HEK293 (cell line): ENCODE measurements around the gene WDR1.

Experiments
- CTCF ChIP-seq: fragments of 450-650 bp; formaldehyde crosslinking; IDR thresholded peaks from 2 replicates; pipeline ENCODE4 v1.5.1; 2016; ENCODE audit warnings: missing biosample characterization, missing genetic modification characterization
- INSM2 ChIP-seq: fragments of 450-650 bp; formaldehyde crosslinking; IDR thresholded peaks from 2 replicates; pipeline ENCODE4 v1.5.1; 2016; ENCODE audit warnings: missing biosample characterization, missing genetic modification characterization
- PBX3 ChIP-seq: sonication (generic); formaldehyde crosslinking; IDR thresholded peaks from 2 replicates; pipeline ENCODE4 v1.8.1; 2022; ENCODE audit warnings: mild to moderate bottlenecking, moderate library complexity, missing genetic modification reagents
- REST ChIP-seq: fragments of 450-650 bp; formaldehyde crosslinking; IDR thresholded peaks from 2 replicates; pipeline ENCODE4 v1.5.1; 2016; ENCODE audit warnings: missing biosample characterization, missing genetic modification characterization
- YY1 ChIP-seq: fragments of 450-650 bp; formaldehyde crosslinking; IDR thresholded peaks from 2 replicates; pipeline ENCODE4 v1.5.1; 2018; ENCODE audit warnings: missing biosample characterization, missing genetic modification characterization
- ZBTB21 ChIP-seq: fragments of 450-650 bp; formaldehyde crosslinking; IDR thresholded peaks from 2 replicates; pipeline ENCODE4 v1.5.1; 2017; ENCODE audit warnings: missing biosample characterization, missing genetic modification characterization
- ZFP41 ChIP-seq: fragments of 450-650 bp; formaldehyde crosslinking; IDR thresholded peaks from 2 replicates; pipeline ENCODE4 v1.5.1; 2016; ENCODE audit warnings: missing biosample characterization, missing genetic modification characterization, borderline replicate concordance
- ZNF211 ChIP-seq: fragments of 450-650 bp; formaldehyde crosslinking; IDR thresholded peaks from 2 replicates; pipeline ENCODE4 v1.5.1; 2016; ENCODE audit warnings: low read depth, missing biosample characterization, missing genetic modification characterization
- ZNF311 ChIP-seq: fragments of 450-650 bp; formaldehyde crosslinking; IDR thresholded peaks from 2 replicates; pipeline ENCODE4 v1.5.1; 2017; ENCODE audit warnings: missing biosample characterization, missing genetic modification characterization, borderline replicate concordance

GRCh38 chr4:10081218-10081606 lies 35.4 kb downstream of the WDR1 start:
- no peak for TF ChIP-seq PBX3
- TF ChIP-seq ZBTB21 (tag by site-specific recombination): no peak
- no peak for TF ChIP-seq YY1 (tag by site-specific recombination)
- no peak for TF ChIP-seq ZFP41 (tag by site-specific recombination)
- no peak for TF ChIP-seq CTCF (tag by site-specific recombination)
- no peak for TF ChIP-seq ZNF211 (tag by site-specific recombination)
- no peak for TF ChIP-seq INSM2 (tag by site-specific recombination)
- TF ChIP-seq REST (tag by site-specific recombination): no peak
- no peak for TF ChIP-seq ZNF311
